Measurements from ENCODE around the gene PPM1D. TPM values are rescaled to one million over a fixed set of nuclear protein-coding genes. Genes with fewer than 3 reads are reported as not detected.

Gene PPM1D
- total RNA-seq, 1 donor from 2014 or later = 13.1 TPM

DNA sequence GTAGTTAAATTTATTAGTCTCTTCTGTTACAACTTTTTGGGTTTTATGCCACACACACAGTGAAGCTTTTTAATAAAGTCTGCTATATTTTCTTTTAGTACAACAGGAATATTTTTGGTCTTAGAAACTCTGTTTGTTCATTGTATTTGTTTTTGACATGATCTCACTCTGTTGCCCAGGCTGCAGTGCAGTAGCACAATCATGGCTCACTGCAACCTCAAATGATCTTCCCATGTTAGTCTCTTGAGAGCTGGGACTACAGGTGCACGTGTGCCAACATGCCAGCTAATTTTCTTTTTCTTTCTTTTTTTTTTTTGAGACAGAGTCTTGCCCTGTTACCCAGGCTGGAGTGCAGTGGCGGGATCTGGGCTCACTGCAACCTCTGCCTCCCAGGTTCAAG, 27.1 kb downstream of the PPM1D start:
- peaks cover 15% of the 10 kb centered on the region for H3K4me1 Mint-ChIP-seq (ENCODE audit: low read depth)
- H3K27ac Mint-ChIP-seq (ENCODE audit: unreplicated experiment) = no peak overlapping the region
- H3K36me3 Mint-ChIP-seq (ENCODE audit: low read depth) = peaks cover 3% of the 10 kb centered on the region
- no peaks in the 10 kb centered on the region for H3K27me3 Mint-ChIP-seq (ENCODE audit: low read depth)
- H3K9me3 Mint-ChIP-seq (ENCODE audit: low read depth) = no peaks in the 10 kb centered on the region
- TF ChIP-seq, protein P1, sequence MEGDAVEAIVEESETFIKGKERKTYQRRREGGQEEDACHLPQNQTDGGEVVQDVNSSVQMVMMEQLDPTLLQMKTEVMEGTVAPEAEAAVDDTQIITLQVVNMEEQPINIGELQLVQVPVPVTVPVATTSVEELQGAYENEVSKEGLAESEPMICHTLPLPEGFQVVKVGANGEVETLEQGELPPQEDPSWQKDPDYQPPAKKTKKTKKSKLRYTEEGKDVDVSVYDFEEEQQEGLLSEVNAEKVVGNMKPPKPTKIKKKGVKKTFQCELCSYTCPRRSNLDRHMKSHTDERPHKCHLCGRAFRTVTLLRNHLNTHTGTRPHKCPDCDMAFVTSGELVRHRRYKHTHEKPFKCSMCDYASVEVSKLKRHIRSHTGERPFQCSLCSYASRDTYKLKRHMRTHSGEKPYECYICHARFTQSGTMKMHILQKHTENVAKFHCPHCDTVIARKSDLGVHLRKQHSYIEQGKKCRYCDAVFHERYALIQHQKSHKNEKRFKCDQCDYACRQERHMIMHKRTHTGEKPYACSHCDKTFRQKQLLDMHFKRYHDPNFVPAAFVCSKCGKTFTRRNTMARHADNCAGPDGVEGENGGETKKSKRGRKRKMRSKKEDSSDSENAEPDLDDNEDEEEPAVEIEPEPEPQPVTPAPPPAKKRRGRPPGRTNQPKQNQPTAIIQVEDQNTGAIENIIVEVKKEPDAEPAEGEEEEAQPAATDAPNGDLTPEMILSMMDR (IDR thresholded peaks at IDR 0.05) = no peak
- DNase-seq (ENCODE audit: low spot score) = no peak
- no peak overlapping the region for H3K4me3 Mint-ChIP-seq (ENCODE audit: unreplicated experiment)

DNA sequence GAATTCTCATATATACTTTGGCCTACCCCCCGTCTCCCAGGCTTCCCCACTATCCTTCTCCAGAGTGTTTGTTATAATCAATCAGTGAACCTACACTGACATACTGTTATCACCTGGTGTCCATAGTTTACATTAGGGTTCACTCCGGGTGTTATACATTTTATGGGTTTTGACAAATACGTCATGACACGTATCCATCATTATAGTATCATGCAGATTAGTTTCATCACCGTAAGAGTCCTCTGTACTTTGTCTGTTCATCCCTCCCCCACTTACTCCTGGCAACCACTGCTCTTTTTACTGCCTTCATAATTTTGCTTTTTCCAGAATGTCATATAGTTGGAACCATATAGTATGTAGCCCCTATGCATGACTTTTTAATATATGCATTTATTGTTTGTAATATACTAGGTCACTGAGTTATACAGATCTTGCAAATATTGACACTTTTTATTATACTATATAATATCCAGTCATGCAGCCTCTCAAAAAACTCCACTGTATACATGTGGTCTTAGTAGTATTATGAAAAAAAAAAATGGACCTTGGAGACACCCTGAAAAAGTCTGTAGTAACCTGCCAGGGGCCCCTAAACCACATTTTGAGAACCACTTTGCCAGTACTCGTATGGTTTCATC, 28.4 kb downstream of the PPM1D start:
- peaks cover 13% of the 10 kb centered on the region for H3K4me1 Mint-ChIP-seq (ENCODE audit: low read depth)
- H3K4me3 Mint-ChIP-seq (ENCODE audit: unreplicated experiment) = no peak overlapping the region
- TF ChIP-seq, protein P1 (IDR thresholded peaks at IDR 0.05) = no peak
- H3K27ac Mint-ChIP-seq (ENCODE audit: unreplicated experiment) = no peak overlapping the region
- no peak for DNase-seq (ENCODE audit: low spot score)
- H3K27me3 Mint-ChIP-seq (ENCODE audit: low read depth) = no peaks in the 10 kb centered on the region
- H3K9me3 Mint-ChIP-seq (ENCODE audit: low read depth) = no peaks in the 10 kb centered on the region
- H3K36me3 Mint-ChIP-seq (ENCODE audit: low read depth) = peaks cover 3% of the 10 kb centered on the region

DNA sequence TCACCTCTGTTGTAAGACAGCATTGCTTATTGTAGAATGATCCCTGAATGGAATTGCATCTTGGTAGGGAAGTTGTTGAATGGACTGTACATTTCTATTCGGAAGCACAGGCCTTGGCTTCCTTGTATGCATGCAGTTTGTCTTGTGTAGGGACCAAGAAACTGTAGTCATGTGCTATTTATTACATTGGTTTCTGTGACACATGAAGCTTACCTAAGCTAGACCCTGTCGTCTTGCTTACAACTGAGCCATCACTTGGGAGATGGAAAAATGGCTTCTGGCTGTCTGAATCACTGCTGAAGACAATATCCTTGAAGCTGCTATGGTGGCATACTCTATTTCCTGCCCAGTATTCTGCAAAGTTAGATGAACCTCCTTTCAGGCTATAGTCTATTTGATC, 29.1 kb downstream of the PPM1D start:
- no peaks in the 10 kb centered on the region for H3K27me3 Mint-ChIP-seq (ENCODE audit: low read depth)
- DNase-seq (ENCODE audit: low spot score) = no peak
- H3K4me1 Mint-ChIP-seq (ENCODE audit: low read depth) = peaks cover 10% of the 10 kb centered on the region
- TF ChIP-seq, protein P1 (IDR thresholded peaks at IDR 0.05) = no peak
- no peaks in the 10 kb centered on the region for H3K9me3 Mint-ChIP-seq (ENCODE audit: low read depth)
- no peak overlapping the region for H3K4me3 Mint-ChIP-seq (ENCODE audit: unreplicated experiment)
- peaks cover 3% of the 10 kb centered on the region for H3K36me3 Mint-ChIP-seq (ENCODE audit: low read depth)
- no peak overlapping the region for H3K27ac Mint-ChIP-seq (ENCODE audit: unreplicated experiment)

DNA sequence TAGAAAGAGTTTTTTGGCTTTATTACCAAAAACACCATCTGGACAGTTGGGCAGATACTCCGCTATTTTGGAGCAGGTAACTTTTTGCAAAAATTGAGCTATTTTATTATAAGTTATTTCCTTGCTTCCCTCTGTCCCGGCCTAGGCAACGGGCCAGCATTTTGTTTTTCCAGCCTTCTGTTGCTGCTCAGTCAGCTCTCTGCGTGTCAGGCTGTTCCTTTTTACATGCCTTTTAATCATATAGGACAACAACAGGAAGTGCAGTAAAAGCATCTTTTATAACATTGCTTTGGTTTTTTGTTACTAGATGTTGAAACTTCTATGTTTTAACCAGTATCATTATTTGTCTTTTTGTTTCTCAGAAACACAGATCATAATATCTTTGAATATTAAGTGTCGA, 30.4 kb downstream of the PPM1D start:
- Mint-ChIP-seq H3K27me3 (ENCODE audit: low read depth) (no peaks in the 10 kb centered on the region), H3K36me3 (ENCODE audit: low read depth) (peaks cover 3% of the 10 kb centered on the region), H3K4me1 (ENCODE audit: low read depth) (peaks cover 10% of the 10 kb centered on the region), H3K27ac (ENCODE audit: unreplicated experiment) (peak overlapping the region; percentile 45), H3K9me3 (ENCODE audit: low read depth) (no peaks in the 10 kb centered on the region), H3K4me3 (ENCODE audit: unreplicated experiment) (no peak overlapping the region)
- no peak for DNase-seq (ENCODE audit: low spot score)
- TF ChIP-seq, protein P1 (IDR thresholded peaks at IDR 0.05) = no peak

DNA sequence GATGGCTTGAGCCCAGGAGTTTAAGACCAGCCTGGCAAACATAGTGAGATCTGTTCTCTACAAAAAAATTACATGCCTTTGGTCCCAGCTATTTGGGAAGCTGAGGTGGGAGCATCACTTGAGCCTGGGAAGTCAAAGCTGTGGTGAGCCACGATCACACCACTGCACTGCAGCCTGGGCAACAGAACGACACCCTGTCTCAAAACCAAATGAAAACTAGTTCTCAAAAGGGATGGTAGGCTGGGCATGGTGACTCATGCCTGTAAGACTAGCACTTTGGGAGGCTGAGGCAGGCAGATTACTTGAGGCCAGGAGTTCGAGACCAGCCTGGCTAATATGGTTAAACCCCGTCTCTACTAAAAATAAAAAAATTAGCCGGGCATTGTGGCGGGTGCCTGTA, 31.1 kb downstream of the PPM1D start:
- no peak for DNase-seq (ENCODE audit: low spot score)
- TF ChIP-seq, protein P1 (IDR thresholded peaks at IDR 0.05) = no peak
- H3K36me3 Mint-ChIP-seq (ENCODE audit: low read depth) = peaks cover 3% of the 10 kb centered on the region
- H3K4me1 Mint-ChIP-seq (ENCODE audit: low read depth) = peaks cover 10% of the 10 kb centered on the region
- no peaks in the 10 kb centered on the region for H3K9me3 Mint-ChIP-seq (ENCODE audit: low read depth)
- peak overlapping the region; percentile 45 for H3K27ac Mint-ChIP-seq (ENCODE audit: unreplicated experiment)
- no peak overlapping the region for H3K4me3 Mint-ChIP-seq (ENCODE audit: unreplicated experiment)
- no peaks in the 10 kb centered on the region for H3K27me3 Mint-ChIP-seq (ENCODE audit: low read depth)

Data from chondrocyte (in vitro differentiated cells).